ENCODE results near the gene UBD. TPM values are rescaled to one million over a fixed set of nuclear protein-coding genes. Genes with fewer than 3 reads are reported as not detected.

The UBD gene
- total RNA-seq, 1 experiment from 2014 or later = not detected

- Histone ChIP-seq H3K14ac (ENCODE audit: insufficient read depth, low read length) (no peak overlapping the region), H3K23me2 (ENCODE audit: insufficient read length, low read depth, low read length, poor library complexity, severe bottlenecking) (no peaks in the 10 kb centered on the region), H3K4me1 (ENCODE audit: insufficient read depth, low read length) (peaks cover 7% of the 10 kb centered on the region; the same call in 1 of the 2 replicates), H4K5ac (ENCODE audit: insufficient read length, low read depth, low read length) (no peak overlapping the region), H2BK20ac (ENCODE audit: low read depth, low read length, poor library complexity, severe bottlenecking) (no peak overlapping the region), H2BK120ac (ENCODE audit: low read depth, low read length, poor library complexity, severe bottlenecking) (no peak overlapping the region), H3K4ac (ENCODE audit: low read depth, low read length) (no peak overlapping the region), H2BK12ac (ENCODE audit: insufficient read length, low read depth, low read length) (no peak overlapping the region), H4K8ac (replicated peaks; ENCODE audit: insufficient read length, low read depth, low read length) (no peak overlapping the region), H3K9ac (ENCODE audit: extremely low read depth, insufficient read length, low read length) (no peak overlapping the region), H3K56ac (ENCODE audit: insufficient read length, low read depth, low read length) (no peak overlapping the region), H4K91ac (ENCODE audit: insufficient read length, low read depth, low read length) (no peak overlapping the region), H3K27ac (ENCODE audit: insufficient read length, low read depth, low read length) (no peak overlapping the region), H2AFZ (ENCODE audit: low read length) (no peak overlapping the region), H3K23ac (ENCODE audit: insufficient read length, low read depth, low read length) (no peak overlapping the region), H4K20me1 (ENCODE audit: control insufficient read depth, insufficient read depth, insufficient read length) (no peaks in the 10 kb centered on the region), H2BK5ac (ENCODE audit: insufficient read length, low read length) (no peak overlapping the region), H3K4me2 (ENCODE audit: insufficient read depth, insufficient read length, low read length) (no peak overlapping the region), H3K9me3 (ENCODE audit: control insufficient read depth, low read depth, low read length) (no peaks in the 10 kb centered on the region), H3K79me1 (ENCODE audit: insufficient read depth, low read depth, low read length, poor library complexity, severe bottlenecking) (no peaks in the 10 kb centered on the region), H3K27me3 (ENCODE audit: insufficient read depth, low read length) (no peaks in the 10 kb centered on the region), H3K79me2 (ENCODE audit: insufficient read depth, low read length) (no peaks in the 10 kb centered on the region), H2AK5ac (ENCODE audit: insufficient read length, low read length) (no peak overlapping the region), H3K18ac (ENCODE audit: insufficient read length, low read depth, low read length) (no peak overlapping the region), H3T11ph (ENCODE audit: low read length) (no peak overlapping the region), H2BK15ac (ENCODE audit: low read depth, low read length) (no peak overlapping the region)
- TF ChIP-seq CTCF (conservative IDR thresholded peaks at IDR 0.05) = no peak
- DNase-seq = no peak
- Mint-ChIP-seq H3K27me3 (ENCODE audit: low read depth) (peaks cover 26% of the 10 kb centered on the region), H3K4me3 (no peak overlapping the region), H3K36me3 (ENCODE audit: insufficient read depth in 1 of 3, low read depth in 3 of 3) (no peaks in the 10 kb centered on the region; a peak in 2 of 7 replicates), H3K27ac (no peak overlapping the region), H3K9me3 (no peaks in the 10 kb centered on the region), H3K4me1 (peaks cover 13% of the 10 kb centered on the region in 2 experiments)
- WGBS (ENCODE audit: extremely low coverage, insufficient read length, low lambda C conversion rate) = no CpG with 5 or more reads among the region's 3 CpGs
These were observed 4.0 kb upstream of the UBD start for GRCh38 chr6:29563435-29563965.

Measured in H9 (cell line).